Rectal smooth muscle tissue (tissue), 1 donor: Measurements from ENCODE around the gene UBE4B.
"Not testable (repeated sequence)": the region's sequence is repeated elsewhere in the genome, so short reads cannot be mapped to it uniquely, and the experiment has no call there.

Source experiments
- H3K27ac ChIP-seq: one replicate; pipeline ENCODE4 v1.7.0; 2013; ENCODE audit warnings: low read depth, low read length, inconsistent platforms
- H3K27me3 ChIP-seq: one replicate; pipeline ENCODE4 v1.7.0; 2013; ENCODE audit warnings: low read length; ENCODE audit not compliant: control insufficient read depth, insufficient read depth
- H3K36me3 ChIP-seq: one replicate; pipeline ENCODE4 v1.7.0; 2013; ENCODE audit warnings: low read length; ENCODE audit not compliant: control insufficient read depth, insufficient read depth
- H3K4me1 ChIP-seq: one replicate; pipeline ENCODE4 v1.7.0; 2013; ENCODE audit warnings: low read length; ENCODE audit not compliant: control insufficient read depth, insufficient read depth
- H3K4me3 ChIP-seq: one replicate; pipeline ENCODE4 v1.7.0; 2013; ENCODE audit warnings: low read length
- H3K9ac ChIP-seq: one replicate; pipeline ENCODE4 v1.7.0; 2013; ENCODE audit warnings: low read length

Gene UBE4B

GRCh38 chr1:10212476-10212875, 179.7 kb downstream of the UBE4B start:
- Histone ChIP-seq H3K4me3 (no peak overlapping the region), H3K27ac (peak overlapping the region; percentile 95), H3K4me1 (peaks cover 27% of the 10 kb centered on the region), H3K9ac (no peak overlapping the region), H3K36me3 (no peaks in the 10 kb centered on the region), H3K27me3 (no peaks in the 10 kb centered on the region)

- H3K4me1 ChIP-seq: peaks cover 34% of the 10 kb centered on the region
These were observed 180.5 kb downstream of the UBE4B start for GRCh38 chr1:10213186-10213705.

GRCh38 chr1:10216090-10216749, 183.5 kb downstream of the UBE4B start:
- Histone ChIP-seq H3K27ac (peak overlapping the region; percentile 2), H3K36me3 (no peaks in the 10 kb centered on the region), H3K4me1 (peaks cover 27% of the 10 kb centered on the region), H3K27me3 (no peaks in the 10 kb centered on the region), H3K4me3 (no peak overlapping the region), H3K9ac (no peak overlapping the region)

More at GRCh38 chr1:10213186-10213705, 180.5 kb downstream of the UBE4B start:
- no peak overlapping the region for H3K27ac ChIP-seq
- no peaks in the 10 kb centered on the region for H3K36me3 ChIP-seq
- H3K4me3 ChIP-seq: no peak overlapping the region
- H3K9ac ChIP-seq: no peak overlapping the region
- no peaks in the 10 kb centered on the region for H3K27me3 ChIP-seq

DNA sequence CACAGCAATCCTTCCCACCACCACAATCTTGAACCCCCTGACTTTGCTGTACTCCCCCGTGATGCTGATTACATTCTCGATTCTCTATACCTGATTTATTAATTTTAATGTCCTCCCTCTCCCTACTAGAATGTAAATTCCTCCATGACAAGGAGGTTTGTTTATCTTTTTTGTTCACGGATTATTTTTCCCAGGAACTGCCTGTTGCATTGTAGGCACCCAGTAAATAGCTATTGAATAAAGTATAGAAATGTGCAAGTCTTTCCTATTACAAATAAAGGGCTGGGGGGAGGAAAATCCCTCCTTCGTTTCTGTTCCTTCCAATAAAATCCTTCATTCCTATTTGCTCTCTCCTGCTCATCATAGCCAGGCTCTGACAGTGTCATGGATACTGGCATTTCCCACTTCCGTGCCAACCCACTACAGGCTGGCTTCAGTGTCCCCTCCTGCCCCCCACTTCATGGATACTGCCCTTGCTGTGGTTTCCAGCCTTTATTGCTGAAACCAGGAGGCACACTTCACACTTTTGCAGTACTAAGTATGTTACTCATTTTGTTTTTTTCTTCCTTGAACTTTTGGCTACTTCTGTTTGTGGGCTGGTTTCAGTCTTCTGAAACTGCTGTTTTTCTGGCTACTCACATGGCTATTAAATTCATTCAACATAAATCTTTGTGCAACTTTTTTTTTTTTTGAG, 185.1 kb downstream of the UBE4B start:
- peaks cover 20% of the 10 kb centered on the region for H3K4me1 ChIP-seq
- peak overlapping the region; percentile 33 for H3K27ac ChIP-seq
- no peak overlapping the region for H3K4me3 ChIP-seq
- no peak overlapping the region for H3K9ac ChIP-seq
- no peaks in the 10 kb centered on the region for H3K36me3 ChIP-seq
- H3K27me3 ChIP-seq: no peaks in the 10 kb centered on the region

- Histone ChIP-seq H3K27me3 (no peaks in the 10 kb centered on the region), H3K4me1 (peaks cover 20% of the 10 kb centered on the region), H3K9ac (no peak overlapping the region), H3K4me3 (no peak overlapping the region), H3K27ac (no peak overlapping the region), H3K36me3 (no peaks in the 10 kb centered on the region)
These were observed 187.4 kb downstream of the UBE4B start for GRCh38 chr1:10220200-10220599.

GRCh38 chr1:10220657-10221056, 187.9 kb downstream of the UBE4B start:
- H3K27me3 ChIP-seq, H3K4me3 ChIP-seq, H3K27ac ChIP-seq, H3K36me3 ChIP-seq, H3K9ac ChIP-seq: not testable (repeated sequence)
- peaks cover 25% of the 10 kb centered on the region for H3K4me1 ChIP-seq

DNA sequence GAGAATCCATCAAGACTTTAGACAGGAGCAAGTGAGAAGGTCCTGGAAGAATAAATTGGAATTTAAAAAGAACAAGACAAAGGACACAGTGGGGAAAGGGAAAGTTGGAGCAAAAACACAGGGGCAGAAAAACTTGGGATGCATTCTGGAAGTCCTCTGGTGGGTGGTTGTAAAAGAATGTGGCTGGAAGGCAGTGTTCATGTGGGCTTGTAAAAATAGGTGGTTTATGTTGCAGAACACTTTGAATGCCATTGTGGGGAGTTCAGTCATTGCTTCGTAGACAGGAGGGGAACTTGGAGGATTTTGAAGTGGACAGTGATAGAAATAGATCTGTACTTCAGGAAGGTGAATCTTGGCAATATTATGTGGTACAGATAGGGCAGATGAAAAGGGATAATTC, 192.8 kb downstream of the UBE4B start:
- no peaks in the 10 kb centered on the region for H3K27me3 ChIP-seq
- H3K4me3 ChIP-seq: no peak overlapping the region
- H3K27ac ChIP-seq: no peak overlapping the region
- H3K4me1 ChIP-seq: peaks cover 15% of the 10 kb centered on the region
- no peaks in the 10 kb centered on the region for H3K36me3 ChIP-seq
- H3K9ac ChIP-seq: no peak overlapping the region

DNA sequence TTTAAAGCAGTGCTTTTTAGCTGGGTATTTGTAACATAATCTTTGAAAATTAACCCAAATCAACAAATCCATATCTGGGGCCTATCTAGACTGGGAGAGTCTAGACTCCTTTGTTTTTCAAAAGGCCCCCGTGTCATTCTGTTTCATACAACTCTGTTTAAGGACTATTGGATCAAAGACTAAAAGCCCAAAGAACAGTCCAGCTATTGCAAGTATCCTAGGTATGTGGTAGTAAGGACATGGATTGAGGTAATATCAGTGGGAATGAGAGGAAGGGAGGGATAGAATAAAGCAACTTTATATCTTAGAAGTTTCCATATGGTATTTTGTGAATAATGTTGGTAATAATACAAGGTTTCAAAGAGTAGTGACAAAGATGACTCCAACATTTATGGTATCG, 195.8 kb downstream of the UBE4B start:
- no peak overlapping the region for H3K9ac ChIP-seq
- H3K27me3 ChIP-seq: no peaks in the 10 kb centered on the region
- H3K36me3 ChIP-seq: no peaks in the 10 kb centered on the region
- H3K4me1 ChIP-seq: peaks cover 15% of the 10 kb centered on the region
- H3K27ac ChIP-seq: no peak overlapping the region
- no peak overlapping the region for H3K4me3 ChIP-seq

DNA sequence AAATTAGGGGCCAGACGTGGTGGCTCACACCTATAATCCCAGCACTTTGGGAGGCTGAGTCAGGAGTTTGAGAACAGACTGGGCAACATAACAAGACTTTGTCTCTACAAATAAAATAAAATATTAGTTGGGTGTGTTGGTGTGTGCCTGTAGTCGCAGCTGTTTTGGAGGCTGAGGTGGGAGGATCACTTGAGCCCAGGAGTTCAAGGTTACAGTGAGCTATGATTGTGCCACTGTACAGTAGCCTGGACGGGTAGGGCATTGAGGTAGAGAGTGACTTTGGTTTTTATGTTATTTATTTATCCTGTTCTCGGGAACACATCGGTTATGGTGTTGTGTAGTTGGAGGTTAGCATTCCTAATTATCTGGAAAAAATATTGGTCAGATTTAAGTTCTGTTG, 197.1 kb downstream of the UBE4B start:
- no peak overlapping the region for H3K4me3 ChIP-seq
- no peak overlapping the region for H3K9ac ChIP-seq
- no peaks in the 10 kb centered on the region for H3K27me3 ChIP-seq
- no peak overlapping the region for H3K27ac ChIP-seq
- no peaks in the 10 kb centered on the region for H3K36me3 ChIP-seq
- peaks cover 14% of the 10 kb centered on the region for H3K4me1 ChIP-seq
